GM19438 (cell line): ENCODE data around the gene EXOC6B.

Experiments
- ATAC-seq: cut with Tn5 transposase; IDR thresholded peaks from one replicate; pipeline ENCODE4 v1.9.1; 2021; ENCODE audit warnings: low read depth; ENCODE audit not compliant: unreplicated experiment

The EXOC6B gene

GRCh38 chr2:72399879-72400278, 426.0 kb downstream of the EXOC6B start:
- no peak for ATAC-seq

GRCh38 chr2:72395096-72395495, 430.7 kb downstream of the EXOC6B start:
- no peak for ATAC-seq

- ATAC-seq, result no peak
Observed at GRCh38 chr2:72394541-72395070, 431.2 kb downstream of the EXOC6B start.

- ATAC-seq, result no peak
Observed at GRCh38 chr2:72389447-72389846, 436.4 kb downstream of the EXOC6B start.

- ATAC-seq, result no peak
Observed at GRCh38 chr2:72388263-72388662, 437.6 kb downstream of the EXOC6B start.

- ATAC-seq, result no peak
Observed at GRCh38 chr2:72386288-72386687, 439.5 kb downstream of the EXOC6B start.

- no peak for ATAC-seq
Observed at GRCh38 chr2:72378753-72379348, 447.0 kb downstream of the EXOC6B start.

- ATAC-seq, result no peak
Observed at GRCh38 chr2:72367530-72368225, 458.2 kb downstream of the EXOC6B start.

GRCh38 chr2:72363406-72363805, 462.4 kb downstream of the EXOC6B start:
- no peak for ATAC-seq

- ATAC-seq, result no peak
Observed at GRCh38 chr2:72362733-72363132, 463.1 kb downstream of the EXOC6B start.

- ATAC-seq, result no peak
Observed at GRCh38 chr2:72361521-72361920, 464.3 kb downstream of the EXOC6B start.

- ATAC-seq, result no peak
Observed at GRCh38 chr2:72361042-72361441, 464.8 kb downstream of the EXOC6B start.

GRCh38 chr2:72350852-72351251, 475.0 kb downstream of the EXOC6B start:
- no peak for ATAC-seq

GRCh38 chr2:72349016-72349415, 476.8 kb downstream of the EXOC6B start:
- ATAC-seq, result no peak

- no peak for ATAC-seq
Observed at GRCh38 chr2:72347081-72347480, 478.8 kb downstream of the EXOC6B start.

- ATAC-seq, result no peak
Observed at GRCh38 chr2:72341639-72342038, 484.2 kb downstream of the EXOC6B start.

- no peak for ATAC-seq
Observed at GRCh38 chr2:72340665-72341064, 485.2 kb downstream of the EXOC6B start.

GRCh38 chr2:72338076-72338475, 487.8 kb downstream of the EXOC6B start:
- ATAC-seq, result no peak

GRCh38 chr2:72332720-72333119, 493.1 kb downstream of the EXOC6B start:
- ATAC-seq, result no peak

GRCh38 chr2:72330652-72331051, 495.2 kb downstream of the EXOC6B start:
- no peak for ATAC-seq

- ATAC-seq, result no peak
Observed at GRCh38 chr2:72326759-72327158, 499.1 kb downstream of the EXOC6B start.
